ENCODE data around the gene ZNF454.

The ZNF454 gene

DNA sequence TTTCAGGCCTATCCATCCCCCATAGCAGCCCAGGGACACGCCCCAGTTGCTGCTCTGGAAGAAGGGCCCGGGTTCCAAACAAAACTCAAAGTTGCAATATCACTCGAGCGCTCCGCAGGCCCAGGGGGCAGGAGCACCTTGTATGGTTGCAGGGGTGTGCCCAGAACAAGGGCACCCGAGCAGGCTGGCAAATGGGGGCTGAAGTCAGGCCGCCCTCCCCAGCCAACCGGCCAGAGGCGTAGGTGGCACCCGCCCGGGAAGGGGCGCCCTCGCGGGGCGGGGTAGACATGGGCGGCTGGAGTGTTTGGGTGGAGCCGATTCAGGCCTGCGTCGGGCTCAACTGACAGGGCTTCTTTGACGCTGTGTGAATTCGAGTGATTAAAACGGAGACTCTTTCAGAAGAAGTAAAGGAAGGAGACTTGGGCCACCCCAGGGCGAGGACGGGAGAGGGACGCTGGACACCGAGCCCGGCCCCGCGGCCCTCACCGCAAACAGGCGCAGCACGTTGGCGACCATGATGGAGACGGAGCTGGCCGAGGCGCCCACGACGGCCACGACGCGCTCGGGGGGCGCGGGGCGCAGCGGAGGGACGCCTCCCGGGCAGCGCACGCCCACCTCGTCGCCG is 53.1 kb downstream of the ZNF454 start:
- DNase-seq, result no peak

DNA sequence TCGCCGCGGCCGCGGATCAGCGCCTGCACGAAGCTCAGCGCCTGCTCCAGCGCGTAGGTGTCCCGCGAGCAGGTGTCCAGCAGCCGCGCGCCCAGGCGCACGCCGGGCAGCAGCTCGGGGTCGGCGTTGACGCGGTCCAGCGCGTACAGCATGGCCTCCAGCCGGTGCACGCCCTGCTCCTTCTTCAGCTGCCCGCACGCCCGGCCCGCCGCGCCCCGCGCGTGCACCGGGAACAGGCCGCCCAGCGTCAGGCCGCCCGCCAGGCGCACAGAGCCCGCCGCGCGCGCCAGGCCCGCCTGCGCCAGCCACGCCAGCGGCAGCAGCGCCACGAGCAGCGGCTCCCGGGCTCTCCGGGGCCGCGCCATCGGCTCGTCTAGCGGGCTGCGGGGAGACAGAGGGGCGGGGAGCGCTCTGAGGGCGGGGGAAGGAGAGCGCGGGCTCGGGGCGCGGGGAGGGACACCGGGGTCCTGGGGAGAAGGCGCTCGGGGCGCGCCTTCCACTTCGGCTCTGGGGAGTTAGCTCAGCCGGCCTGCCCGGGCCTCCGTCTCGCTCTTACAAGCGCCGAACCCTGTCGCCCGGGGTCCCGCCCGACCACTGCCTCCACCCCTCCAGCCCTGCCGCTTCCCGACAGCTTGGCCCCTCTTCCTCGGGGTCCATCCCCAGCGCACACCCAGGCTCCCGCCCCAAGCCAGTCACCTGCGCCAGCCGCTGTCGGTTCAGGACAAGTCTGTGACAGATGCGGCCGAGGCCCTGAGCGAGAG is 53.8 kb downstream of the ZNF454 start, which contains the start of gene GRM6:
Gene GRM6, minus strand, starts transcription at position 741 of the 761 bp plus-strand sequence. Its CDS starts 376 bp downstream, at position 365.
- no peak for DNase-seq

DNA sequence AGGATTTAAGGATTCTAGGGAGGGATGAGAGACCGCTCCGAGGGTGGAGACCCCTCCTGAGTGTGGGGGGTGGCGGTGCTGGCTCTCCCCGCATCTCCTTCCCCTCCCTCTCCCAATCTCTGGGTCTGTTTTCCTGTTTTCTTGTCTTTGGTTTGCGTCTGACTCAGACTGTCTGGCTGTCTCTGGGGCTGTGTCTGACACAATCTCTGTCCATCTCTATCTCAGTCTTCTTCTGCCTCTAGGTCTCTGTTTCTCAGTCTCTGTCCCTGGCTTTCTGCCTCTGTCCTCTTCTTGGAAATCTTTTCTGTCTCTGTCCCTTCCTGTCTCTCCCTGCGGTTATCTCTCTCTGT is 54.3 kb downstream of the ZNF454 start:
- no peak for DNase-seq

DNA sequence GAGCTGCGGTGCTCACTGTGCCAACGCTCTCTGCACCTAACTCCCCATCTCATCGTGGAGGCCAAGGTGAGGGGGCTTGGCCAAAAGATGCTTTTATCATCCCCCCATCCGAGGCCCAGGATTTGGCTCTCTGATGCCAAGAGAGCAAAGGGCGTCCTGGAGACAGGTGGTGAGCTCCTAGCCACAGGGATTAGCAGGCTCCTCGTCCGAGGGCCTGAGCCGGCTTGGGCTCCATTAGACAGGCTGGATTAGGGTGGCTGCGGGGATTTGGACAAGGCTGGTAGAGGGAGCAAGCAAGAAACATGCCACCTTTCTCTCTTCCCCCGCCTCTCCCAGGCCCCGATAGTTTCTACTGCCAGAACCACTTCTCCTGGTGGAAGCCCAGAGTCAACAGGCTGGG is 55.2 kb downstream of the ZNF454 start:
- DNase-seq, result no peak

DNA sequence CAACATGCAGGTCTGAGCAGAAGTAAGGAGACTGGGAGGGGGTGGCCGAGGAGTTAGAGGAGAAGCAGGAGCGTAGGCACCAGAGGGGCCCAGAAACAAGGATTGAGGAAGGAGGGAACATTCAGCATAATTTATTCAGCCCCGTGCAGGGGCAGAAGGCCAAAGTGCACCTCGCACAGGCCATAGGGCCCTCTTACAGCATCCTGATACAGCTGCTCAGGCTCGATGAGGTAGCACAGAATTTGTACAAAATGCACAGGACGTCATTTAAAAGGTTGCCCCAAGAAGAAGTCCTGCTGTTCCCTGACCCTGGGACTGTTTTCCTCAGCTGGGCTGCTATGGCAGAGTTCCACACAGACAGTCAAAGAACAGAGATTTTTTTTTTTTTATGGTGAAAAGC is 56.2 kb downstream of the ZNF454 start:
- no peak for DNase-seq

DNA sequence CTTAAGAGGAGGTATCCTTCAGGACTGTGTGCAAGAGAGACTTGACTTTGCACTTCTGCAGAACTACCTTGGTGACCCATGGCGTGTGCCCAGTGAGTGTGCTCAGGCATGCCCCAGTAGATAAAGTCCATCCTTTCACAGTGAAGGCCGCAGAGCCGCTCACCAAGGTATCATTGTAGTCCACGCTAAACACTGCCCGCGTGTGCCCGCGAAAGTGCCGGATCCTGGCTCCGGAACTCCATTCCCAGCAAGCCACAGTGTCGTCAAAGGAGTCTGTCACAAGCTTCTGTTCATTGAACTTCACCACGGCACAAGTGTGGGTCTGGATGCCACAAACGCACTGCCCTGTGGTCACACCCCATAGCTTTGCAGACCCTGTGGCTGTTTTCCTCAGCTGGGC is 57.4 kb downstream of the ZNF454 start:
- DNase-seq, result no peak

DNA sequence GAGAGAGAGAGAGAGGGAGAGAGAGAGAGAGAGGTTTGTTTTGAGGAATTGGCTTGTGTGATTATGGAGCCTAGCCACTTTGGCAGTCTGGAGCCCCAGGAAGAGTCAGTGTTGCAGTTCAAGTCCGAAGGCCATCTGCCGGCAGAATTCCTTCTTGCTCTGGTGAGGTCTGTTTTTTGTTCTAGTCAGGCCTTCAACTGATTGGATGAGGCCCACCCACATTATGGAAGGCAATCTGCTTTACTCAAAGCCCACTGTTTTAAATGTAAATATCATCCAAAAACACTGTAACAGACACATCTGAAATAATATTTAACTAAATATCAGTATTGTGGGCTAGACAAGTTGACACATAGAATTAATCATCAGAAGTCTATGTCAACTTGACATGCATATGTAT is 65.6 kb downstream of the ZNF454 start:
- no peak for DNase-seq

DNA sequence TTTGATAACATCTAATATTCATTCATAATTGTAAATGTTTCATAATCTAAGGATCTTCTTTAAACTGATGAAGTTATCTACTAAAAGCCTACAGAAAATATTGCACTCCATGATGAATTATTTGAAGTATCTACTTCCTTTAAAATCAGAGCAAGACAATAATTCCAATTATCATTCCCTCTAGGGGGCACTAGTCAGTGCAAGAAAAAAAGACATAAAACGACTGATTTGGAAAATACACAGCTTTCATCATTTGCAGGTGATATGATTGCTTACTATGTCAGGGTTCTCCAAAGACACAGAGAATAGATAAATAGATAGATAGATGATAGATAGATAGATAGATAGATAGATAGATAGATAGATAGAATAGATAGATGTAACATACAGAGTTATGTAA is 67.7 kb downstream of the ZNF454 start:
- no peak for DNase-seq
